Kidney (tissue), 14 donors: ENCODE data around the gene AATK. TPM values are rescaled to one million over a fixed set of nuclear protein-coding genes. Genes with fewer than 3 reads are reported as not detected.

Experiments used
- DNase-seq, 5 donors: peaks; one replicate each; pipeline ENCODE4 v3.0.0-alpha.2; 2013 to 2020
- FAIRE-seq: peaks from 2 replicates; lab custom pipeline; 2012; peaks lifted over from hg19 to GRCh38; lab: Jason Lieb, UNC
- H3K27ac ChIP-seq, 2 donors: one replicate each; pipeline ENCODE4 v1.7.0; 2013; ENCODE audit warnings: low read depth in 2 of 2, low read length in 2 of 2, inconsistent platforms in 1 of 2
- H3K27me3 ChIP-seq: one replicate; pipeline ENCODE4 v1.7.1; 2013; ENCODE audit warnings: low read length, inconsistent platforms; ENCODE audit not compliant: control insufficient read depth, insufficient read depth
- H3K36me3 ChIP-seq, 3 donors: one replicate each; pipeline versions ENCODE4 v1.7.0 to v1.7.1; 2013; ENCODE audit warnings: low read length in 3 of 3, control low read depth in 1 of 3, inconsistent platforms in 1 of 3; ENCODE audit not compliant: insufficient read depth in 3 of 3, control insufficient read depth in 2 of 3
- H3K4me1 ChIP-seq, 3 donors: one replicate each; pipeline versions ENCODE4 v1.7.0 to v1.7.1; 2013; ENCODE audit warnings: low read length in 3 of 3, inconsistent platforms in 1 of 3, low read depth in 1 of 3; ENCODE audit not compliant: control insufficient read depth in 2 of 3, insufficient read depth in 2 of 3
- H3K4me3 ChIP-seq, 3 donors: one replicate each; pipeline versions ENCODE4 v1.7.0 to v1.8.1; 2013; ENCODE audit warnings: low read length in 3 of 3, control low read depth in 1 of 3, inconsistent platforms in 1 of 3
- H3K9ac ChIP-seq, 3 donors: one replicate each; pipeline versions ENCODE4 v1.7.0 to v1.7.1; 2013; ENCODE audit warnings: low read length in 3 of 3, control low read depth in 1 of 3, inconsistent platforms in 1 of 3
- H3K9me3 ChIP-seq, 3 donors: one replicate each; pipeline versions ENCODE4 v1.7.0 to v1.7.1; 2013; ENCODE audit warnings: low read length in 3 of 3, control low read depth in 1 of 3, inconsistent platforms in 1 of 3; ENCODE audit not compliant: control insufficient read depth in 2 of 3, insufficient read depth in 1 of 3
- CTCF ChIP-seq: IDR thresholded peaks from 3 replicates; pipeline ENCODE4 v1.5.1; 2012; ENCODE audit warnings: mild to moderate bottlenecking, moderate library complexity, borderline replicate concordance; ENCODE audit not compliant: insufficient read depth; ENCODE audit errors: extremely low read depth
- intact Hi-C: fragments of 100-400 bp; cut with DNase I; formaldehyde crosslinking; loops from one replicate; pipeline ENCODE4 v1.11.1; 2022
- polyA plus RNA-seq: library from polyadenylated mRNA; stranded (reverse); fragments of 350-450 nt; fragmentation: Illumina TruSeq; extraction: RNeasy Lipid Tissue Mini Kit (QIAGEN cat#74804); gene quantifications from one replicate; pipeline ENCODE4 v1.2.3, GENCODE V29; 2014; ENCODE audit warnings: low read depth, low replicate concordance; ENCODE audit not compliant: insufficient read depth
- total RNA-seq: library from RNA; stranded (reverse); fragmentation: NEBNext Ultra II Directional; extraction: Animal tissue kit (Norgen Biotek cat#: 25700); gene quantifications from one replicate; pipeline ENCODE4 v1.2.1, GENCODE V29; 2021
- donor health status: control.
- donor health status: control.
- donor health status: control.
- donor health status: control.
- donor health status: control.
- donor health status: DM: yes; HTN: yes; CAD: no.
- donor health status: Normal renal cell carcinoma (clear cell type).

Gene AATK
- total and polyA plus RNA-seq, 2 donors from 2014 or later, result 0.65 to 4.2 TPM

GRCh38 chr17:81204578-81204977 is 38.6 kb upstream of the AATK start:
- Histone ChIP-seq H3K4me1 (no peaks in the 10 kb centered on the region), H3K36me3 (peaks cover 0 to 3% (median 0%) of the 10 kb centered on the region in 3 donors), H3K27me3 (no peaks in the 10 kb centered on the region), H3K4me3 (no peak overlapping the region), H3K27ac (no peak overlapping the region), H3K9ac (no peak overlapping the region), H3K9me3 (no peaks in the 10 kb centered on the region)
- DNase-seq, result no peak
- no peak for FAIRE-seq
- intact Hi-C loops, result no loop called here
- TF ChIP-seq CTCF, result no peak

GRCh38 chr17:81203136-81203535 is 37.1 kb upstream of the AATK start:
- intact Hi-C loops, result no loop called here
- no peak for TF ChIP-seq CTCF

GRCh38 chr17:81202318-81202717 is 36.3 kb upstream of the AATK start:
- Histone ChIP-seq H3K9me3 (no peaks in the 10 kb centered on the region), H3K27ac (no peak overlapping the region), H3K27me3 (no peaks in the 10 kb centered on the region), H3K4me1 (peaks cover 0 to 3% (median 0%) of the 10 kb centered on the region in 3 donors), H3K36me3 (no peaks in the 10 kb centered on the region), H3K4me3 (no peak overlapping the region), H3K9ac (no peak overlapping the region)
- no peak for FAIRE-seq
- no peak for TF ChIP-seq CTCF
- intact Hi-C loops, result no loop called here
- no peak for DNase-seq

More at GRCh38 chr17:81203136-81203535, 37.1 kb upstream of the AATK start:
- Histone ChIP-seq H3K36me3 (peaks cover 0 to 3% (median 0%) of the 10 kb centered on the region in 3 donors), H3K9me3 (no peaks in the 10 kb centered on the region), H3K27me3 (no peaks in the 10 kb centered on the region), H3K4me3 (no peak overlapping the region), H3K4me1 (no peaks in the 10 kb centered on the region), H3K9ac (no peak overlapping the region), H3K27ac (no peak overlapping the region)
- DNase-seq (no peak), FAIRE-seq (no peak)
